ENCODE data around the gene TRIM41.
A peak's percentile ranks its signal among the peaks of the same experiment; 100 is the strongest.

Gene TRIM41

DNA sequence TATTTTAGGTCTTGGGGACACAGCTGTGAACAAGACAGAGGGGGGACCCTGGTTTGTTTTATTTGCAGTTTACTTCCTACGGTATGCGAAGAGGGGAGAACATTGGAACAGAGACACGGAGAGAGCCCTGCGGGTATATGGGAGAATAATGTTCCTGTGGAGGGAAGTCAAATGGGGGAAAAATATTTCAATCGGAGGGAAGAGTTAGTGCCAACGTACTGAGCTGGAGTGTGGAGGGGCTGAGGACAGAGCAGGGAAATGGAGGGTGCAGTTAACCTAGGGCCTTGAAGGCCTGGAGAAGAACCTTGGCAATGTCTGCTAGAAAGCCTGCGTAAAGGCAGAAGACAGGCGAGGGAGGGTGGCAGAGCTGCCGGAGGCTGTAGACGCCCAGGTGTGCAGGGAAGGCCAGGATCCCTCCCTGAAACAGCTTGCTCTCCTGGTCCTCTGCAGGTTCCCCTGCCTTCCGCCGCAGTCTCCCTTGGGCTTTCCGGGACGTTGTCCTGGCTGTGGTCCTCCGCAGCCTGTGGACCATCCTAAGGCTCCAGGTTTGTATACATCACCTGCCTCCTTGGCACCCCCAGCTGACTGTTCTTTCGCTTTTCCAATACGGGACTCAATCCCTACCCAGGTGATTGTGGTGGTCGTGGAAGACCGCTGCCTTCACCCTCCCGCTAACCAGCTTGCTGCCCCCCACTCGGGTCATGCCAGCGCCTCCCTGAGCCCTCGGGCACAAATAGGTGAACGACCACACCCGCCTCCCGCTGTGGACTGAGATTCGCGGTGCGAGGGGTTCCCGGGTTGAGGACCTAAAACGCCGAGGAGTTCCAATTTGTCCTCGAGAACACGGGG lies 22.6 kb downstream of the TRIM41 start:
- Histone ChIP-seq H3F3A (ENCODE audit: insufficient read depth) (peaks cover 47% of the 10 kb centered on the region), H3K9me3 (ENCODE audit: insufficient read depth, low read length) (no peaks in the 10 kb centered on the region), H4K20me1 (ENCODE audit: low read depth, low read length) (peaks cover 11% of the 10 kb centered on the region; the same call in 1 of the 2 replicates)

DNA sequence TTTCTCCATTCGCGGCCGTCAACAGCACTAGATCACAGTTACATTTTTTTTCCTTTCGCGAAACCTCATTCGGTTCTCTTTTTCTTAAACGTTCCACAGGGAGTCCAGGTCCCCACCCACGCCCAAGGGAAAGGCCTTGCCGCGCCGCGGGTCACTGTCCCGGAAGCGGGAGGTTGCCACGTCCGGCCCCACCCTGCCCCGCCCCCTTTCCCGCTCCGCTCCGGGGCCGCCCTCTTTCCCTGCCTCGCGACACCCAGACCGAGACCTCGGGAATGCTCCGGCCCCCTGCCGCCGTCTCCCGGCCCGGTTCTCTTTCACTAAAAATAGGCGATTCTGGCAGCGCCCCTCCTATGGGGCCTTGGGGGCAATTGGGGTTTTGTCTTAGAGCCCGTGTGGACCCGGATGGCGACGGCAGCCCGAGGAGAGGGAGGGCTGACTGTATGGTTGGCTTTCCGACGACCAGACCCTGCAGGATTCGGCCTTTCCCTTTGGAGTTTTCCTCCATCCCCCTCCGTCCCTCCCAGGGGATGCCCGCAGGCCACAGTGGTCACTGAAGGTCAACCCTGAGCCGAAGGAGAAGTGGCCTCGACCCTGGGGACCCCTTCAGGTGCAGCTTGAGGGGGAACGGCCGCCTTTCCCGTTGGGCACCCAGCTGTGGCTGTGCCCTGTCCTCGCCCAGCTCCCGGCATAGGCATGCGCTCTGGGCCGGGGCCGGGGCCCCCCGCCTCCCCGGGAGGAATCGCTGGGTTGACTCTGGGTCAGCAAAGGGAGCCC lies 23.4 kb downstream of the TRIM41 start:
- Histone ChIP-seq H3K79me2 (ENCODE audit: insufficient read depth, low read length) (peaks cover 74% of the 10 kb centered on the region), H4K20me1 (ENCODE audit: low read depth, low read length) (peaks cover 9% of the 10 kb centered on the region; the same call in 1 of the 2 replicates), H3K27ac (ENCODE audit: low read depth, low read length) (peak overlapping the region; percentile 91), H3K9ac (ENCODE audit: low read length) (peak overlapping the region; percentile 95), H3K27me3 (ENCODE audit: low read length) (no peaks in the 10 kb centered on the region), H3K4me3 (ENCODE audit: insufficient read depth, low read length, poor library complexity, severe bottlenecking) (peak overlapping the region; percentile 98), H2AFZ (ENCODE audit: low read depth, low read length, severe bottlenecking) (peak overlapping the region; percentile 17), H3F3A (ENCODE audit: insufficient read depth) (peaks cover 44% of the 10 kb centered on the region), H3K4me2 (ENCODE audit: low read depth, low read length, poor library complexity, severe bottlenecking) (peak overlapping the region; percentile 73), H3K9me2 (replicated peaks; ENCODE audit: insufficient read depth, low read length) (no peaks in the 10 kb centered on the region), H3K36me3 (ENCODE audit: low read length) (peaks cover 16% of the 10 kb centered on the region), H3K9me3 (ENCODE audit: insufficient read depth, low read length) (no peaks in the 10 kb centered on the region)
- TF ChIP-seq EZH2phosphoT487 (conservative IDR thresholded peaks at IDR 0.05; ENCODE audit: low read length), result no peak
- TF ChIP-seq, protein P1, sequence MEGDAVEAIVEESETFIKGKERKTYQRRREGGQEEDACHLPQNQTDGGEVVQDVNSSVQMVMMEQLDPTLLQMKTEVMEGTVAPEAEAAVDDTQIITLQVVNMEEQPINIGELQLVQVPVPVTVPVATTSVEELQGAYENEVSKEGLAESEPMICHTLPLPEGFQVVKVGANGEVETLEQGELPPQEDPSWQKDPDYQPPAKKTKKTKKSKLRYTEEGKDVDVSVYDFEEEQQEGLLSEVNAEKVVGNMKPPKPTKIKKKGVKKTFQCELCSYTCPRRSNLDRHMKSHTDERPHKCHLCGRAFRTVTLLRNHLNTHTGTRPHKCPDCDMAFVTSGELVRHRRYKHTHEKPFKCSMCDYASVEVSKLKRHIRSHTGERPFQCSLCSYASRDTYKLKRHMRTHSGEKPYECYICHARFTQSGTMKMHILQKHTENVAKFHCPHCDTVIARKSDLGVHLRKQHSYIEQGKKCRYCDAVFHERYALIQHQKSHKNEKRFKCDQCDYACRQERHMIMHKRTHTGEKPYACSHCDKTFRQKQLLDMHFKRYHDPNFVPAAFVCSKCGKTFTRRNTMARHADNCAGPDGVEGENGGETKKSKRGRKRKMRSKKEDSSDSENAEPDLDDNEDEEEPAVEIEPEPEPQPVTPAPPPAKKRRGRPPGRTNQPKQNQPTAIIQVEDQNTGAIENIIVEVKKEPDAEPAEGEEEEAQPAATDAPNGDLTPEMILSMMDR (IDR thresholded peaks at IDR 0.05; ENCODE audit: insufficient read depth, low read length, poor library complexity, severe bottlenecking), result no peak

More for the DNA sequence above, 22.6 kb downstream of the TRIM41 start:
- Histone ChIP-seq H3K9ac (ENCODE audit: low read length) (peak overlapping the region; percentile 95), H3K79me2 (ENCODE audit: insufficient read depth, low read length) (peaks cover 76% of the 10 kb centered on the region), H3K27me3 (ENCODE audit: low read length) (no peaks in the 10 kb centered on the region), H2AFZ (ENCODE audit: low read depth, low read length, severe bottlenecking) (peak overlapping the region; percentile 17), H3K9me2 (replicated peaks; ENCODE audit: insufficient read depth, low read length) (no peaks in the 10 kb centered on the region), H3K4me3 (ENCODE audit: insufficient read depth, low read length, poor library complexity, severe bottlenecking) (peak overlapping the region; percentile 98), H3K36me3 (ENCODE audit: low read length) (peaks cover 20% of the 10 kb centered on the region), H3K4me2 (ENCODE audit: low read depth, low read length, poor library complexity, severe bottlenecking) (peak overlapping the region; percentile 73), H3K27ac (ENCODE audit: low read depth, low read length) (peak overlapping the region; percentile 91)
- TF ChIP-seq, protein P1 (IDR thresholded peaks at IDR 0.05; ENCODE audit: insufficient read depth, low read length, poor library complexity, severe bottlenecking), result no peak
- no peak for TF ChIP-seq EZH2phosphoT487 (conservative IDR thresholded peaks at IDR 0.05; ENCODE audit: low read length)

DNA sequence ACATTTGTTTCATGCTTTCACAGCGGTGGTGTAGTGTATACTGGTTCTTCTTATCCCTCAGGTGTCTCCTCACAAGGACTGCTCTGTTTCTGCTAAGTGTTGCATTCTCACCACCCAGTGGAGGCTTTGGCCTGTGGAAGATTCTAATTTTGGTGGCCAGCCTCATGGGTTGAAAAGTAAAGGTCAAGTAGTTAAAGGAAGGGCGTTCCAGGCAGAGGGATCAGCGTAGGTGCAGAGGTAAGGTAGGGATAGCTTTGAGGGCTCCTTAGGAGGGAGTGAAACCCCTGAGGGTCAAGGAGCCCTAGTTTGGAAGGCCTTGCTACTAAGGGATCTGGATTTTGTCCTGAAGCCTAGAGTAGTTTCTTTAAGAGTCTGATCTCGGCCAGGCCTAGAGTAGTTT lies 25.2 kb downstream of the TRIM41 start:
- H4K20me1 ChIP-seq (ENCODE audit: low read depth, low read length), result no peaks in the 10 kb centered on the region
- no peak for TF ChIP-seq EZH2phosphoT487 (conservative IDR thresholded peaks at IDR 0.05; ENCODE audit: low read length)
- TF ChIP-seq, protein P1 (IDR thresholded peaks at IDR 0.05; ENCODE audit: insufficient read depth, low read length, poor library complexity, severe bottlenecking), result no peak
- peak overlapping the region; percentile 95 for H3K9ac ChIP-seq (ENCODE audit: low read length)
- no peaks in the 10 kb centered on the region for H3K9me3 ChIP-seq (ENCODE audit: insufficient read depth, low read length)
- H3K4me3 ChIP-seq (ENCODE audit: insufficient read depth, low read length, poor library complexity, severe bottlenecking), result peak overlapping the region; percentile 98
- no peak overlapping the region for H2AFZ ChIP-seq (ENCODE audit: low read depth, low read length, severe bottlenecking)
- no peaks in the 10 kb centered on the region for H3K36me3 ChIP-seq (ENCODE audit: low read length)
- H3K4me2 ChIP-seq (ENCODE audit: low read depth, low read length, poor library complexity, severe bottlenecking), result peak overlapping the region; percentile 73
- peaks cover 29% of the 10 kb centered on the region for H3F3A ChIP-seq (ENCODE audit: insufficient read depth)
- H3K27ac ChIP-seq (ENCODE audit: low read depth, low read length), result peak overlapping the region; percentile 28; the same call in 1 of the 2 replicates
- no peaks in the 10 kb centered on the region for H3K9me2 ChIP-seq (replicated peaks; ENCODE audit: insufficient read depth, low read length)
- H3K79me2 ChIP-seq (ENCODE audit: insufficient read depth, low read length), result peaks cover 72% of the 10 kb centered on the region
- H3K27me3 ChIP-seq (ENCODE audit: low read length), result no peaks in the 10 kb centered on the region

Measured in SU-DHL-6 (cell line).